HuH-7.5 (cell line): Measurements from ENCODE around the gene RNPEPL1.
A peak's percentile ranks its signal among the peaks of the same experiment; 100 is the strongest.
"Not testable (repeated sequence)": the region's sequence is repeated elsewhere in the genome, so short reads cannot be mapped to it uniquely, and the experiment has no call there.

Experiments used
- DNase-seq: peaks from one replicate; pipeline ENCODE4 v3.0.0; 2011; ENCODE audit warnings: low spot score

Gene RNPEPL1

DNA sequence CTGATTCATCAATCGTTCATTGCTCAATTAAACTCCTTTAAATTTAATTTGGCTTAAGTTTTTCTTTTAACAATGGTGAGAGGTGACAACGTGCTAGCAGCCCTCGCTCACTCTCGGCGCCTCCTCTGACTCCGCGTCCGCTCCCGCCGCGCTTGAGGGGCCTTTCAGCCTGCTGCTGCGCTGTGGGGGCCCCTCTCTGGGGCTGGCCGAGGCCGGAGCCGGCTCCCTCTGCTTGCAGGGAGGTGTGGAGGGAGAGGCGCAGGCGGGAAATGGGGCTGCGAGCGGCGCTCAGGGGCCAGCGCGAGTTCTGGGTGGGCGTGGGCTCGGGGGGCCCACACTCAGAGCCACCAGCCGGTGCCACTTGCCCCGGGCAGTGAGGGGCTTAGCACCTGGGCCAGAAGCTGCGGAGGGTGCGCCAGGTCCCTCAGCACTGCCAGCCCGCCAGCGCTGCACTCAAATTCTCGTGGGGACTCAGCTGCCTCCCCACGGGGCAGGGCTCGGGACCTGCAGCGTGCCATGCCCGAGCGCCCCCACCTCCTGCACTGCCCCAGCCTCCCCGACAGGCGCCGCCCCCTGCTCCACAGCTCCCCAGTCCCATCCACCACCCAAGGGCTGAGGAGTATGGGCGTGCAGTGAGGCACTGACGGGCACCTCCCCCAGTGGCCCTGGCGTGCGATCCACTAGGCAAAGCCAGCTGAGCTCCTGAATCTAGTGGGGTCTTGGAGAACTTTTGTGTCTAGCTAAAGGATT, 30.1 kb upstream of the RNPEPL1 start:
- DNase-seq, result no peak

- DNase-seq, result not testable (repeated sequence)
These were observed 29.2 kb upstream of the RNPEPL1 start for GRCh38 chr2:240539101-240539500.

GRCh38 chr2:240539906-240540305, 28.4 kb upstream of the RNPEPL1 start:
- DNase-seq, result no peak

DNA sequence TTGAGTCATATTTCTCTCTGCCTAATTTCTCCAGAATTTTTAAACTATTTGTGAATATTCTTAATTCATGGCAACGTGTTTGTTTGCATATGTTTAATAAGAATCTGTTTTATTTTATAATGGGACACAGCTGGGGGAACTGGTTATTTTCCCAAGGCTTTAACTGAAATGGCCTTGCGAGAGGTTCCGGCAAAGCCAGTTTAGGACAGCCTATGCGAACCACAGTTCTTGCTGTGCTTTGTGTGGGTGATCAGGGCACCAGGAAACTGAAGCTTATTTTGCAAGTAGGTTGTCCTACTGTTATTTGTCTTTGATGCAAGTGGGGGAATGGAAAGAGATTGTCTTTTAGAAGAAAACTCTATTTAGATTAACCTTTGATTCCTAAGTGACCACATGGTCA, 17.0 kb upstream of the RNPEPL1 start:
- DNase-seq, result no peak

DNA sequence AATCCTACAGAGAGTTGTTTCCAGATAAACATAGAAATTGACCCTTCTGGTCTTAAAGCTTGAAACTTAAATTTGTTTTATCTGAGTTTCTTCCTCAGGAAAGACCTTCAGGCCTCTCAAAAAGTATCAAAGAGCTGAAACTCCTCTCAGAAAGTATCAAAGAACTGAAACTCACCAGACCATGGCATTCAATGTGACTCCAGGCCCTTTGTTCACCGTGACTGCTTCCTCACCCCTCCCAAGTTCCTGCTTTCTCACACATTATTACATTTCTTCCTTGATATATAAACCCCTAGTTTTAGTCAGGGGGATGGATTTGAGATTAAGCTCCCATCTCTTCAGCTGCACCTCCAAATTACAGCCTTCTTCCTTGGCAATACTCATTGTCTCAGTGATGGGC, 16.5 kb upstream of the RNPEPL1 start:
- no peak for DNase-seq

DNA sequence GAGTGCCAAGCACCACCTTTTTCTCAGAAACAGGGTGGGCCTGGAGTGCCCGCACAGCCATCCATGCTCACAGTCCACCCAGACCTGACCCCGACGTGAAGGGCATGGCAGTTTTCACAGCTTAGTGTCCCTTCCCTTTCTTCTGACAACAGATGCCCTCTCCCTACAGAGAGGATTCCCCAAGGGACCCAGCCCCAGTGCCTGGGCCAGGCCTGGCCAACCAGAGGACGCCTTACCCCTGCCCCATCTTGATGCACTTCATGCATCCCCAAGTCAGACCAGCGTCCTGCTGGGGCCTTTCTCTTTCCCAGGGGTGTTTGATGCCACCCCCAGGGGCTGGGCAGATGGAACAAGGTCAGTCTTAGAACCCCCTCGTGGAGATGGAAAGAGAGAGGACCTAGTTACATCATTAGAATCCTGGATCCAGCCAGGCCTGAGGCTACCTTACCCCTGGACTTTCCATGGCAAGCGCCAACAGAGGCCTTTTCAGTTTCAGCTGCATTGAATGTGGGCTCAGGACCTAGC, 14.3 kb upstream of the RNPEPL1 start:
- no peak for DNase-seq

DNA sequence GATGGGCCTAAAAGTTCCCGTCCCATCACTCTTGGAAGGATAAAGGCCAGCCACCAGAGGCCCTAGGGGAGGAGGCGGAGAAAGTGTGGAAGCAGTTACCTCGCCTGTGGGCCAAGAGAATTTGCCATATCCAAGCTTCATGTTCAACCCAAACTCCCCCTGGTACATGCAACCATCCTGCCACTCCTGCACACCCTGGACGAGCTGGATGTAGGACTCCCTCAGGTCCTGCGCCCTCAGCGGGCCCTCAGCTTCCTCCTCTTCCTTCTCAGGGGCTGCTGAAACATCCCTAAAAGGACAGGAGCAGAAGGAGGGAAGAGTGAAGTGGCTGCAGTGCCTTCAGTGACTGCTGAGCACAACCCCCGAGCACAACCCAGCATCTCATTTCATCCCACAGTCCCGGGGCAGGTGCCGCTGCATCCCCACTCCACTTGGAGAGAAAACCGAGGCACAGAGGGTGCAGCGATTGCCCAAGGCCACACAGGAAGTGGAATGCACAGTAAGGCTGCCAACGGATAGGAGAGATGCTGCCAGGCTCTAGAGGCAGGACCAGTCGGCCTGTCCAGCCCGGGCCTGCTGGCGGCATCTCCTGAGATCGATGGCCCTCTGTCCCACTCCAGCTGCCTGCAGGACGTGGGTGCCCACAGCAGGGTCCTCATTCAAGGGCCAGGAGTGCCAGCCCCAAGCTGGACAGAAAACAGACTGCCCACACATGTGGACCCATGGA, 13.4 kb upstream of the RNPEPL1 start:
- DNase-seq, result no peak

DNA sequence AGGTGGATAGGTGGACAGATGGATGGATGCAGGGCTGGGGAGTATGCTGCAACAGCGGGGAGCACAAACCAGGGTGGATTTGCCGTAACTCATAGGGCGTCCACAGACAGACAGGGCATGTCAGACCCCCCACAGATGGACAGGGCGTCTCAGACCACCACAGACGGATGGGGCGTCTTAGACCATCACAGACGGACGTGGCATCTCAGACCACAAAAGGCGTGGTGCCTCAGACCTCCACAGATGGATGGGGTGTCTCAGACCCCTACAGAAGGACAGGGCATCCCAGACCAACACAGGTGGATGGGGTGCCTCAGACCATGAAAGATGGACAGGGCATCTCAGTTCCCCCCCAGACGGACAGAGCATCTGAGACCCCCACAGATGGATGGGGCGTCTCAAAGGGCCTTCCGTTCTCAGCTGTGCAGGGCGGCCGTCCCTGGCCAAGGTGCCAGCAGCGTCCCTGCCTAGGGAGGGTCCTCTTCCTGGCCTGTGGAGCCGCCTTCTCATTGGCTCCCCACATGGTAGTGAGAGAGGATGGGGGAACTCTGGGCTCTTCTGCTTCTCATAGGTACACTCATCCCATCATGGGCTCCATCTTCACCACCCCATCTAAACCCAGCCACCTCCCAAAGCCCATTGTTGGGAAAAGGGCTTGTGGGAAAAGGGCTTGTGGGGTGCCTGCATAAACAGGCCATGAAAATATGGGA, 12.6 kb upstream of the RNPEPL1 start:
- no peak for DNase-seq

- DNase-seq, result peak; percentile 79
These were observed 11.7 kb upstream of the RNPEPL1 start for GRCh38 chr2:240556553-240557100.

DNA sequence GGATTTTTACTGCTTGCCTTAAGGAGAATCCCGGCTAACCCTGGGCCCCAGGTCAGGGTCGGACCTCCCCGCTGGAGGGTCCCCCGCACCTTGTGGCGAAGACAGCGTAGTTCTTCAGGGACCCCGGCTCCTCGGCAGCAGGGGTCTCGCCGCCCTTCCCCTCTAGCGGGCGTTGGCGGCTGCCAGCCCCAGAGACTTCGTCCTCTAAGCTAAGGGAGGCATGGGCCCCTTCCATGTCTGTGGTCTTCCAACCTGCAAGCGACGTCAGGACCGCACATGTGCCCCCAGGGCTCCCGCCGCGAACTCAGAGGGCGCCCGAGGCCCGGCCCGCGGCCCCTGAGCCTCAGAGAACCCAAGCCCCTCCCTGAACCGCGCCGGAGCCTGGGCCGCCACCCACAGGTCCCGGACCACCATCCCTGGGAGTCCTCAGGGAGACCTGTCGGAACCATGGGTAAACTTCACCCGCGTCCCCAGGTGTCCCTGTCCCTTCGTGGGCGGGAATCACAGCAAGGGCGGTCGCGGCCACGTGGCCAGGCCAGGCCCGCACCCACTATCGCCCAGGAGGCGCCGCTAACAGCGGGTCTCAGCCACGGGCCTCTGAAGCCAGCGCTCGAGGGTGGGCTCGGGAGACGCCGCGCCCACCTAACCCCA, 11.1 kb upstream of the RNPEPL1 start:
- DNase-seq, result no peak

- no peak for DNase-seq
These were observed 10.5 kb upstream of the RNPEPL1 start, which contains the start of gene ANKMY1 for GRCh38 chr2:240557808-240558207. ANKMY1 (minus strand) TSS chr2:240557988; CDS start chr2:240557335, 653 bp downstream.

DNA sequence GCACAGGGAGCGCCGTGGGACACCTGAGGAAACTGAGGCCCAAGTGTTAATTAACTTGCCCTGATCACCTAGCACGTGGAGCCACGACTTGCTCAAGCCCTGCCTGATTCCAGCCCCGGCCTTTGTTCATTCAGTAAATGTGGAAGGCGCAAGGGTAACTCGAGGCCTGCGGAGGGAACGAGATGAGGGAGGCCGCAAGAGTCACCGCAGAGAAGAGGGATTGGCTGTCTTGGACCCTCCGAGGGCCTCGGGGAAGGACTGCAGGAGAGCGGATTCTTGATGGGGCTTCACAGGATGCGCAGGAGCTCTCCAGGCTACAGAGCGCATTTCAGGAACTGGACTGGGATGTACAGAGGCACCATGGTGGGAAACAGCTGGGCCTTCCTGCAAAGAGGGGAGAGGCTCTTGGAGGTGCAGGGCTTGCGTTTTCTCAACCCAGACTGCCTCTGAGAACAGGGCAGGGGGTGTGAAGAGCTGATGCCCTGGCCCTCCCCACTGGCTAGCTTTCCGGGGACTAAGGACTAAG, 10.0 kb upstream of the RNPEPL1 start:
- no peak for DNase-seq

- no peak for DNase-seq
These were observed 9.0 kb upstream of the RNPEPL1 start for GRCh38 chr2:240559286-240559685.

GRCh38 chr2:240560084-240560479, 8.2 kb upstream of the RNPEPL1 start, which contains the start of gene DUSP28:
DUSP28 (plus strand) TSS chr2:240560357; CDS start chr2:240560685, 328 bp downstream.
- DNase-seq, result peak; percentile 97

DNA sequence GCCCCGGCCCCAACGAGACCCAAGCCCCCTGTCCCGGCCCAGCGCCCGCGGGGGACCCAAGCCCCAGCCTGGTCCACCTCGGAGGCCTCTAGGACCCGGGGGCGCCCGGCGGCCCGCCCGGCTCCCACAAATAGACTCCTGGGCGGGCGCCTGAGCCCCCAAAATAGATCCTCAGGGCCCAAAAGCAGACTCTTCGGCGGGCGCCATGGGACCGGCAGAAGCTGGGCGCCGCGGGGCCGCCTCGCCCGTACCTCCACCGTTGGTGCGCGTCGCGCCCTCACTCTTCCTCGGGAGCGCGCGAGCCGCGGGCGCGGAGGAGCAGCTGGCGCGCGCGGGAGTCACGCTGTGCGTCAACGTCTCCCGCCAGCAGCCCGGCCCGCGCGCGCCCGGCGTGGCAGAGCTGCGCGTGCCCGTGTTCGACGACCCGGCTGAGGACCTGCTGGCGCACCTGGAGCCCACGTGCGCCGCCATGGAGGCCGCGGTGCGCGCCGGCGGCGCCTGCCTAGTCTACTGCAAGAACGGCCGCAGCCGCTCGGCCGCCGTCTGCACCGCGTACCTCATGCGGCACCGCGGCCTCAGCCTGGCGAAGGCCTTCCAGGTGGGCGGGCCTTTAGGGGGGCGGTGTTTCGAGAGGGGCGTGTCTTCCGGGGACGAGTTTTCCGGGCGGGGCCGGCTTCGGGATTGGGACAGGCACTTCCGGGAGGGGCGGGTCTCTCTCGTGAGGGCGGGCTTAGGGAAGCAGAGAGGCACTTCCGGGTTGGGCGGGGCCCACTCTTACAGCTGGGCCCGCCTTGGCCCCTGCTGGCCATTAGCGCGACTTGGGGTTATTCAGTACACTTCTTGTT, 7.6 kb upstream of the RNPEPL1 start:
- peak; percentile 92 for DNase-seq

GRCh38 chr2:240561325-240561971, 6.8 kb upstream of the RNPEPL1 start:
- no peak for DNase-seq

DNA sequence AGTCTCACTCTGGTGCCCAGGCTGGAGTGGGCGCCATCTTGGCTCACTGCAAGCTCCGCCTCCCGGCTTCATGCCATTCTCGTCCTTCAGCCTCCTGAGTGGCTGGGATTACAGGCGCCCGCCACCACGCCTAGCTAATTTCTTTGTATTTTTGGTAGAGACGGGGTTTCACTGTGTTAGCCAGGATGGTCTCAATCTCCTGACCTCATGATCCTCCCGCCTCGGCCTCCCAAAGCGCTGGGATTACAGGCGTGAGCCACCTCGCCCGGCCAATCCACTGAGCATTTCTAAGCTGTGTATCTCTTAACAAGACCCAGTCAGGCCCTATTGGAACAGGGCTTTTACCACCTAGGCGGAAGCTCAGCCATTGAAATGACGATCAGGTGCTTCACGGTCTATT, 5.1 kb upstream of the RNPEPL1 start:
- not testable (repeated sequence) for DNase-seq

DNA sequence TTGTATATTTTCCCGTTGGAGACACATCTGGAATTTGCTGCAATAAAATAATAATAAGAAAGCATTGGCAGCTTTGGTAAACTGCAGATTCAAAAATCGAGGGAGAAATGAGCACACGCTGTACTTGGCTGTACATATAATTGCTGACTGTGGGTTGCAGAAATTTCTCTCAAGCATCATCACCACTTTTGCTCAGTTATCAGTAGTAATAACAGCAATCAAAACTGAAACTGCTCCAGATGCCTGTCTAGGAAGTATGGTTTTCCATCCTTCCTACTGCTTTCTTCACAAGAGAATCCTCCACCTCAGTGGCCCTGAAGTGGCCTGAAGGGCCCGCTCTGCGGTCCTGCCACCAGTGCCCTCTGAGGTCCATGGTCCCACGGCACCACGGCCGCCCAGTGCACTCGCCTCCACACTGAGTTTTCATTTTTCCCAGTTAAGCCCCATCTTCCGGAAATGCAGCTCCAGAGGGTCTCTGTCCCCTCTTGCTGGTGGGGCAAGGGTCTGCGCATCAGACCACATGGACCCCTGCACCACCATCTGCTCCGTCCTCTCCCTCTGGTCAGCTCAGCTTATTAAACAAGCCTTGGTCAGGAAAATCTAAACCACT, 4.2 kb upstream of the RNPEPL1 start:
- DNase-seq, result no peak

GRCh38 chr2:240564561-240565332, 3.5 kb upstream of the RNPEPL1 start:
- DNase-seq, result no peak
